ENCODE data around the gene ARMC9.
A peak's percentile ranks its signal among the peaks of the same experiment; 100 is the strongest.
"Not testable (repeated sequence)": the region's sequence is repeated elsewhere in the genome, so short reads cannot be mapped to it uniquely, and the experiment has no call there.

ARMC9 gene

DNA sequence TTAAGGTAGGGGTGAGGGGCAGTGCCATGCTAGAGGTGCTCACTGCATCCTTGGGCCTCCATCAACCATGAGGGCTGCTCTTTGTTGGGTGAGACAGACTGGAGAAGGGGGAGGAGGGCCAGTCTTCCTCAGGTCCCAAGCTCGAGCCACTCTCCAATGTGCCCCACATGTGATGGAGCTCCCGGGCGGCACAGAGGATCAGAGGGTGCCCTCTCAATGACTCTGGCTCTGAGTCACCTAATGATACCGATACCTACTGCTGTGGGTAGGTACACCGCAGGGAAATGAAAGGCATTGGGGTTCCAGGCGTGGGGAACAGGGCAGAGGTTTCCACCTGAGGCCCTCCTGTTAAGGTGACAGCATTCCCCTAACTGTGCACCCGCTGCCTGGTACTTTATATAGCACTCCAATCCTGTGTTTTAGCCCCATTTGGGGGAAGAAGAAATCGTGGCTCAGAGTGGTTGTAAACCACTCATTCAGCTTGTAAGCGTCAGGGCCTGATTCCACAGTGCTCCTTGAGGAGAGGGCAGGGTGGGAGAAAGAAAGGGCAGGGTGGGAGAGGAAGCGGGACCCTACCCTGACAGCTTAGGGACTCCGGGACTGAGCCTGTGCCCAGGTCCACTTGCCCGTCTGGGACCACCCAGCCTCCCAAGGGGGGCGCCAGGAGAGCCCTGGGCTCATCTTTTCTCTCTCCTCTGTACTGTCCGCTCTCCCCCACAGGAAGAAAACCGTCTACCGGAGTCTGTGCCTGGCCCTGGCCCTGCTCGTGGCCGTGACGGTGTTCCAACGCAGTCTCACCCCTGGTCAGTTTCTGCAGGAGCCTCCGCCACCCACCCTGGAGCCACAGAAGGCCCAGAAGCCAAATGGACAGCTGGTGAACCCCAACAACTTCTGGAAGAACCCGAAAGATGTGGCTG, 198.8 kb downstream of the ARMC9 start:
- DNase-seq (ENCODE audit: low read depth in 1 of 2, low spot score in 1 of 2), result no peak

DNA sequence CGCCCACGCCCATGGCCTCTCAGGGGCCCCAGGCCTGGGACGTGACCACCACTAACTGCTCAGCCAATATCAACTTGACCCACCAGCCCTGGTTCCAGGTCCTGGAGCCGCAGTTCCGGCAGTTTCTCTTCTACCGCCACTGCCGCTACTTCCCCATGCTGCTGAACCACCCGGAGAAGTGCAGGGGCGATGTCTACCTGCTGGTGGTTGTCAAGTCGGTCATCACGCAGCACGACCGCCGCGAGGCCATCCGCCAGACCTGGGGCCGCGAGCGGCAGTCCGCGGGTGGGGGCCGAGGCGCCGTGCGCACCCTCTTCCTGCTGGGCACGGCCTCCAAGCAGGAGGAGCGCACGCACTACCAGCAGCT, 199.5 kb downstream of the ARMC9 start:
- no peak for DNase-seq (ENCODE audit: low read depth in 1 of 2, low spot score in 1 of 2)

DNA sequence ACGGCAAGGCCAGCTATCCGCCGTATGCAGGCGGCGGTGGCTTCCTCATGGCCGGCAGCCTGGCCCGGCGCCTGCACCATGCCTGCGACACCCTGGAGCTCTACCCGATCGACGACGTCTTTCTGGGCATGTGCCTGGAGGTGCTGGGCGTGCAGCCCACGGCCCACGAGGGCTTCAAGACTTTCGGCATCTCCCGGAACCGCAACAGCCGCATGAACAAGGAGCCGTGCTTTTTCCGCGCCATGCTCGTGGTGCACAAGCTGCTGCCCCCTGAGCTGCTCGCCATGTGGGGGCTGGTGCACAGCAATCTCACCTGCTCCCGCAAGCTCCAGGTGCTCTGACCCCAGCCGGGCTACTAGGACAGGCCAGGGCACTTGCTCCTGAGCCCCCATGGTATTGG, 200.2 kb downstream of the ARMC9 start:
- DNase-seq (ENCODE audit: low read depth in 1 of 2, low spot score in 1 of 2), result no peak

DNA sequence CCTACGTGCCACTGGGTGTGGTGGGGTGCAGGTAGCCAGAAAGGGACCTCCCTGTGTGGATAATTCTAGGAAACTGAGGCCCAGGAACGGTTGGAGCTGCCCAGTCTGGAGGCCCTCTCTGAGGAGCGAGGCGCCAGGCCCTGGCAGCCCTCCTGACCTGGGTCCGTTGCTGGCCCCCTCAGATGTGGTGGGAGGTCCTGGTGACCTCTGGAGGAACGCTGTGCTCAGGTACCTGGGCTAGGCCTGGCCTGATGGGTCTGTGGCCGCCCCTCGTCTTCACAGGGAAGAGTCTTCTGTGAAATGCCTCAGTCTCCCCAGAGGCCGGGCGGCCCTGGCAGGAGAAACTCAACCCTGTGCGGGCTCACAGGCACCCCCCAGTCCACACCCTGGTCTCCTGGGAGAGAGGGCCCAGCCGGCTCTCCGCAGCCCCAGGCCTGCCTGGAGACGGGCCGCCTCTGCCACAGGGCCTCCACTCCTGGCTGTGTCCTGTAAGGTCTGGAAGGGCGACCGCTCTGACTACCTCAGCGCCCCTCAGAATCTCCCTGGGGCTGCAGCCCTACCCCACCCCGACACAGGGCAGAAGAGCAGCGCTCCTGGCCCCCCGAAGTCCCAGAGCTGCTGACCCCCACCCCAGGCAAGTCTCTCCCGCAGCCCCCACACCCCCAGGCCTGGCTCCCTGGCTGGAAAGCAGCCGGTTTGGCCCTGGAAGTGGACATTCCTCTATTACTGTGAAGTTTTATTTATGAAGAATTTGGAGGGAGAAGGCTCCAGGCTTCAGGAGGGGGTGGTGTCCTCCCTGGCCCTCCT, 200.8 kb downstream of the ARMC9 start:
- DNase-seq (ENCODE audit: low read depth in 1 of 2, low spot score in 1 of 2), result no peak

DNA sequence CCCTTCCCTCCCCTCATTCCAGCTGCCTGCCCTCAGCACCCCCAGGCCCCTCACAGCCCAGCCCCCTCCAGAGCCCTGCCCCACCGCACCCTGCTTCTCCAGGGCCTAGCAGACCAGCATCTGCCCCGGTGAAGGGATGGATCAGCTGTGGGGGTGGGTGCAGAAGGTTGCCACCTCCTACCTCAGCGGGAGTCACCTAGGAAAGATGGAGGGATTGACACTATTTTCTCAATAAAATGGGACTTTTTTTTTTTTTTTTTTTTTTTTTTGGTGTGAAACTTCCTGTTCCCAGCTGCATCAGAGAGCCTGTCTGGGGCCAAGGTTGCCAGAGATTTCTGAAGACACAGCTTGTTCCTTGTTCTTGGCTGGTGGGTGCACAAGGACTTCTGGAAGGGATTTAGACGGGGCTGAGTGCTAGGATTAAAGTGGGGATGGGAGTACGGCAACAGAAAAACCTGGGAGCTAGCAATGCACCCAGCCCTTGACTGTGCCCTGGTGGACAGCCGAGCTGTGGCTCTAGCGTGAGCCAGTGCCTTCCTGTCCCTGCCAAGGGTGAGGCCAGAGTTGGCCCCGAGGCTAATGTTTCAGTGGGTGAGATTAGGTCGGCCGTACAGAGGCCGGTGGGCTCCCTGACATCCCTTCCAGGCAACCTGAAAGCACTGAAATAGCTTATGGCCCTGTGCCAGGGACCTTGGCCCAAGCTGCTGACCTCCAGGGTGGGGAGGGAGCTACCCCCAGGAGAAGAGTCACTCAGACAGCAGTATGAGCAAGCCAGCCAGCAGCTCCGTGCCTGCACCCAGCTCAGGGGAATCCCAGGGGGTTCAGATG, 201.6 kb downstream of the ARMC9 start:
- DNase-seq (ENCODE audit: low read depth in 1 of 2, low spot score in 1 of 2), result no peak

DNA sequence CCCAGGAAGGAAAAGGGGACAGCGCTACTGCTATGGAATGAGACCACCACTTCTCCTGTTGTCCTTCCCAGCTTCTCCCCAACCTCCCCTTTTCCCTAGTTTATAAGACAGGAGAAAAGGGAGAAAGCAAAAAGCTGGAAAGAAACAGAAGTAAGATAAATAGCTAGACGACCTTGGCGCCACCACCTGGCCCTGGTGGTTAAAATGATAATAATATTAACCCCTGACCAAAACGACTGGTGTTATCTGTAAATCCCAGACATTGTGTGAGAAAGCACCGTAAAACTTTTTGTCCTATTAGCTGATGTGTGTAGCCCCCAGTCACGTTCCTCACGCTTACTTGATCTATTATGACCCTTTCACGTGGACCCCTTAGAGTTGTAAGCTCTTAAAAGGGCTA, 202.2 kb downstream of the ARMC9 start:
- not testable (repeated sequence) for DNase-seq (ENCODE audit: low read depth in 1 of 2, low spot score in 1 of 2)

DNA sequence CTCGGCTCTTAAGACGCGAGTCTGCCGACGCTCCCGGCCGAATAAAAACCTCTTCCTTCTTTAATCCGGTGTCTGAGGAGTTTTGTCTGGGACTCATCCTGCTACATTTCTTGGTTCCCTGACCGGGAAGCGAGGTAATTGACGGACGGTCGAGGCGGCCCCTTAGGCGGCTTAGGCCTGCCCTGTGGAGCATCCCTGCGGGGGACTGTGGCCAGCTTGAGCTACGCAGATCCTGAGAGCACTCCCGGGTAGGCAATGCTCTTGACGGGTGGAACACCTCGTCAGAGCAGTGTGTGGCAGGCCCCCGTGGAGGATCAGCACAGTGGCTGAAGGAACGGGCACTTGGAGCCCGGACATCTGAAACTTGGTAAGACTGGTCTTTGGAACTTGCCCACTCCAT, 202.7 kb downstream of the ARMC9 start:
- not testable (repeated sequence) for DNase-seq (ENCODE audit: low read depth in 1 of 2, low spot score in 1 of 2)

DNA sequence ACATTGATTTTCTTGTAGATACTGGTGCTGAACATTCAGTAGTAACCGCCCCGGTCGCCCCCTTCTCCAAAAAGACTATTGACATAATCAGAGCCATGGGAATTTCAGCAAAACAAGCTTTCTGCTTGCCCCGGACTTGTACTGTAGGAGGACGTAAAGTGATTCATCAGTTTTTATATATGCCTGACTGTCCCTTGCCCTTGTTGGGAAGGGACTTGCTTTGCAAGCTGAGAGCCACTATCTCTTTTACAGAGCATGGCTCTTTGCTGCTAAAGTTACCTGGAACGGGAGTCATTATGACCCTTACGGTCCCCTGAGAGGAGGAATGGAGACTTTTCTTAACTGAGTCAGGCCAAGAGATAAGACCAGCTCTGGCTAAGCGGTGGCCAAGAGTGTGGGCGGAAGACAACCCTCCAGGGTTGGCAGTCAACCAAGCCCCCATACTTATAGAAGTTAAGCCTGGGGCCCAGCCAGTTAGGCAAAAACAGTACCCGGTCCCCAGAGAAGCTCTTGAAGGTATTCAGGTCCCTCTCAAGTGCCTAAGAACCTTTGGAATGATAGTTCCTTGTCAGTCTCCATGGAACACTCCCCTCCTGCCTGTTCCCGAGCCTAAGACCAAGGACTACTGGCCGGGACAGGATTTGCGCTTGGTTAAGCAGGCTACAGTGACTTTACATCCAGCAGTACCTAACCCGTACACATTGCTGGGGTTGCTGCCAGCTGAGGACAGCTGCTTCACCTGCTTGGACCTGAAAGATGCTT, 205.2 kb downstream of the ARMC9 start:
- DNase-seq (ENCODE audit: low read depth in 1 of 2, low spot score in 1 of 2), result not testable (repeated sequence)

DNA sequence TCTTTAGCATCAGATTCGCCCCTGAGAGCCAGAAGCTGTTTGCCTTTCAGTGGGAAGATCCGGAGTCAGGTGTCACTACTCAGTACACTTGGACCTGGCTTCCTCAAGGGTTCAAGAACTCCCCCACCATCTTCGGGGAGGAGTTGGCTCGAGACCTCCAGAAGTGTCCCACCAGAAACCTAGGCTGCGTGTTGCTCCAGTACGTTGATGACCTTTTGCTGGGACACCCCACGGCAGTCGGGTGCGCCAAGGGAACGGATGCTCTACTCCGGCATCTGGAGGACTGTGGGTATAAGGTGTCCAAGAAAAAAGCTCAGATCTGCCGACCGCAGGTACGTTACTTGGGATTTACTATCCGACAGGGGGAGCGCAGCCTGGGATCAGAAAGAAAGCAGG, 205.8 kb downstream of the ARMC9 start:
- not testable (repeated sequence) for DNase-seq (ENCODE audit: low read depth in 1 of 2, low spot score in 1 of 2)

DNA sequence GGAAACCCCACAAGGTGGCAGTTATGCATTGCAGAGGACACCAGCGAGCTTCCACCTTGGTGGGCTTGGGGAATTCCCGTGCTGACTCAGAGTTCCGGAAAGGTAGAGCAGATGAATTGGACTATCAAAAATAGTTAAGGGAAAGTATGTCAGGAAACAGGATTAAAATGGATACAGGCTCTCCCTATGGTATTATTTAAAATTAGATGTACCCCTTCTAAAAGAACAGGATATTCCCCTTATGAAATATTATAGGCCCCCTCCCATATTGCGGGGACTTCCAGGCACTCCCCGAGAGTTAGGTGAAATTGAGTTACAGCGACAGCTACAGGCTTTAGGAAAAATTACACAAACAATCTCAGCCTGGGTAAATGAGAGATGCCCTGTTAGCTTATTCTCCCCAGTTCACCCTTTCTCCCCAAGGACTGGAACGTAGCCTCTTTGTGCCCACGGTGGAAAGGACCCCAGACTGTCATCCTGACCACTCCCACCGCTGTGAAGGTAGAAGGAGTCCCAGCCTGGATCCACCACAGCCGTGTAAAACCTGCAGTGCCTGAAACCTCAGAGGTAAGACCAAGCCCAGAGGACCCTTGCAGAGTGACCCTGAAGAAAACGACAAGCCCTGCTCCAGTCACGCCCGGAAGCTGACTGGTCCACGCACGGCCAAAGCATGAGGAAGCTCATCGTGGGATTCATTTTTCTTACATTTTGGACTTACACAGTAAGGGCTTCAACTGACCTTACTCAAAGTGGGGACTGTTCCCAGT, 207.4 kb downstream of the ARMC9 start:
- not testable (repeated sequence) for DNase-seq (ENCODE audit: low read depth in 1 of 2, low spot score in 1 of 2)

DNA sequence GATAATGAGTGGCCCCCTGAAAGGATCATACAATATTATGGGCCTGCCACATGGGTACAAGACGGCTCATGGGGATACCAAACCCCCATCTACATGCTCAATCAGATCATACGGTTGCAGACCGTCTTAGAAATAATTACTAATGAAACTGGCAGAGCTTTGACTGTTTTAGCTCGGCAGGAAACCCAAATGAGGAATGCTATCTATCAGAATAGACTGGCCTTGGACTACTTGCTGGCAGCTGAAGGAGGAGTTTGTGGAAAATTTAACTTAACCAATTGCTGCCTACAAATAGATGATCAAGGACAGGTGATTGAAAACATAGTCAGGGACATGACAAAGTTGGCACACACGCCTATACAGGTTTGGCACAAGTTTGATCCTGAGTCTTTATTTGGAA, 209.3 kb downstream of the ARMC9 start:
- DNase-seq (ENCODE audit: low read depth in 1 of 2, low spot score in 1 of 2), result not testable (repeated sequence)

DNA sequence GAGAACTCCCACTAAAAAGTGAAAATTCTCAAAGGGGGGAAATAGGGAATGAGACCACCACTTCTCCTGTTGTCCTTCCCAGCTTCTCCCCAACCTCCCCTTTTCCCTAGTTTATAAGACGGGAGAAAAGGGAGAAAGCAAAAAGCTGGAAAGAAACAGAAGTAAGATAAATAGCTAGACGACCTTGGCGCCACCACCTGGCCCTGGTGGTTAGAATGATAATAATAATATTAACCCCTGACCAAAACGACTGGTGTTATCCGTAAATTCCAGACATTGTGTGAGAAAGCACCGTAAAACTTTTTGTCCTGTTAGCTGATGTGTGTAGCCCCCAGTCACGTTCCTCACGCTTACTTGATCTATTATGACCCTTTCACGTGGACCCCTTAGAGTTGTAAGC, 209.9 kb downstream of the ARMC9 start:
- not testable (repeated sequence) for DNase-seq (ENCODE audit: low read depth in 1 of 2, low spot score in 1 of 2)

DNA sequence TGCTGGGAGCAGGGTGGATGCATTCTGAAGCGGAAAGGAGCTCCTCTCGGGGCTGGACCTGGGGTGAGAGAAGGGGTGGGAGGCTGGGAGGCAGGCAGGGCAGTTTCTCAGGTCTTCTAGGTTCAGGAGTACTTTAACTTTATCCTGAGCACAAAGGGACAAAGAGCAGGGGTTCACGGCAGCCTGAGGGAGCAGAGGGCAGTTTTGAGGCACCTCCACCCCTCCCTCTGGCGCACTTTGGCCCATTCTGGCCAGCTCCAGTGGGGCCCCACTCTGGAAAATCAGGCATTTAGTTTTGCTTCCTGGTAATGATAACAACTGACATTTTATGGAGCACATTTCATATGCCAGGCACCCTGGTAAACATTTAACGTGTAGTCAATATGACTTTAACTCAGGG, 211.3 kb downstream of the ARMC9 start:
- no peak for DNase-seq (ENCODE audit: low read depth in 1 of 2, low spot score in 1 of 2)

DNA sequence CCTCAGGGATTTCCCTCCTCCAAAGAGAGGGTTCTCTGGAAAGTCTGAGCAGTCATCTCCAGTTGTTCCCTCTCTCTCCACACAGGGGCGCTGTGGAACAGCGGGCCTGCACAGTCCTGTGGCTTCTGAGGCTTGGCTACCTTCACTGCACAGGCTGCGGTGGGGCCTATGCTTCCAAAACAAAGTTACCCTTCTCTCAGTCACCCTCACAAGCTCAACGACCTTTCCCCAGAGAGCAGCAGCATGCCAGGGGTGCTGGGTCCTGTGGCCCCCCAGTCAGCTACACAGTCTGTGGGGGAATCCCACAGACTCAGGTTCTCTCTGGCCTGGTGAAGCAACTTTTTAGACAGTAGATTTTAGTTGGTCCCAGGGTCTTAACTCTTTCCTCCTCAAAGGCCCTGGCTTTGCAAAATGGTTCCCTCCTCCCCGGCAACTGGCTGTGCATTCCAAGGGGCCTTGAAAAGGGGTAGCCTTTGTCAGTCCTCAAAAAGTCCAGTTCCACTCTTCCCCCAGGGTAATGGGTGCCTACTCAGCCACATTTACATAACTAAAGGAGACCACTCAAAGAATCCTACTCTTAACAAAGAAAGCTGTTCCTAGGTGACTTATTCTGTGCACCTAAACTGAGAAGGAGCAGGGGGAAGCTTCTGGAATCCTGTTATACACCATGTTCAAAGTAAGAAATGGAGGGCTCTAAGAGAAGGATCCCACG, 212.0 kb downstream of the ARMC9 start:
- DNase-seq (ENCODE audit: low read depth in 1 of 2, low spot score in 1 of 2), result no peak

DNA sequence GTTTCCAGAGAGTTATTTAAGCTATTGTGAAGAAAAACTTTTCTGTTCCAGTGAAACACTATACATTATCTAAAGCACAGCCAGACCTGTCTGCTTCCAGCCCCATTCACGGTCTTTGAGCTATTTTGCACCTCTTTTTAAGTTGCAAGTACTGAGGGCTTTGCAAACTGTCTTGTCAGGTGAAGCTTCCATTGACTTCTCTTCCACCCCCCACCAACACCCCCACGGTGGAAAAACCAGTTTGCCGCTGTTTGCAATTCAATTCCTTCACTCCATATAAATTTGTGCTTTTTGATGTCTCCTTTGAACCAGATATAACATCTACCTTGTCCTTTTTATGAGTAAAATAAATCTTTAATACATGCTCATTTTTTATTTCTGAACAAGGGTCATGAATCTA, 212.8 kb downstream of the ARMC9 start:
- no peak for DNase-seq (ENCODE audit: low read depth in 1 of 2, low spot score in 1 of 2)

DNA sequence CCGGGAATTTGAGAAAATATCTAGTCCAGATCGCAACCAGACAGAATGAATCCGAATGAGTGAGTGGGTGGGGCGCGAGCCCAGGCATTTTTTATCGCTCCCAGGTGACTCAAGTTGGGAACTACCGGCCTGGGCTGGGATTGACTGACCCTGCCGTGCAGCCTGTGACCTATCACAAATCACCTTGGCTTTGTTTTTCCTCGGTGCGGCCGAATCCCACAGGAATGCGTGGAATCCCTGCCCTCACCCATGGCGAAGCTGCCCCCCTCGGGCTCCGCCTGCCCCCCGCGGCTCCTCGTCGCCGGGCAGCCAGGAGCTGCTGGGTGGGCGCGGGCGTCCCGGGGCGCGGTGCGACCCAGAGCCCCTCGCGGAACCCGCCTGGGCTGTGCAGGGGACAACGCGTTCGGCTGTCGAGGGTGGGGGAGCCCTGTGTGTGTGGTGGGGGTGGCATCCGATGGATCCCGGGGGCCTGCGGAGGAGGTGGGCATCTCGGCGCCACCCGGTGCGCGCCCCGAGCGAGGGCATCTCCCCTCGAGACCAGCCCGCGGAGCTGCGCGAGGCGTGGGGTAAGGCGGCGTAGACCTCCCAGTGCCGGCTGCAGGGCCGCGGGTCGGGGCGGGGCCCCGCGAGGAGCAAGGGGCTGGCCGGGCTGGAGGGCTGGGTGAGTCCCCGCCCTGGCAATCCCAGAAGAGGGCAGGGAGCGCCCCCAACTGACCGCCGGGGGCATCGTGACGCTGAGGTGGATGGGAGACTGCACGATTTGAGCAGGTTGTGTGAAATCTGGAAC, 213.6 kb downstream of the ARMC9 start:
- peak in 1 of 2 donors; percentile 64 for DNase-seq (ENCODE audit: low read depth in 1 of 2, low spot score in 1 of 2)

DNA sequence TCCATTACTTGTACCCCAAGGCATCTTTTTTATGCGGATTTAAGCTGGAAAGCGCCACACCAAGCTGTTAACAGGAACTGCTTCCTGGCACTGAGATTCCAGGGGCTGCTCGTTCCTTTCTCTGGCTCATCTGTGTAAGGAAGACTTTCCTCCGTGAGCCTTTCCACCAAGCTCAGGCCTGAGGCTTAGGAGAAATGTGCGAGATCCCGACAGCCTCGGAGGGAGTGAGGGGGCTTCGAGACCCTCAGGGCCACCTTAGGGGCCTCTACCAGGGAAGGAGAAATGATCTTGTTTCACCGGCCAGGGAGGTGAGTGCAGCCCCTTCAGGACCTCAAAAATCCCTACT, 214.2 kb downstream of the ARMC9 start:
- DNase-seq (ENCODE audit: low read depth in 1 of 2, low spot score in 1 of 2), result no peak

DNA sequence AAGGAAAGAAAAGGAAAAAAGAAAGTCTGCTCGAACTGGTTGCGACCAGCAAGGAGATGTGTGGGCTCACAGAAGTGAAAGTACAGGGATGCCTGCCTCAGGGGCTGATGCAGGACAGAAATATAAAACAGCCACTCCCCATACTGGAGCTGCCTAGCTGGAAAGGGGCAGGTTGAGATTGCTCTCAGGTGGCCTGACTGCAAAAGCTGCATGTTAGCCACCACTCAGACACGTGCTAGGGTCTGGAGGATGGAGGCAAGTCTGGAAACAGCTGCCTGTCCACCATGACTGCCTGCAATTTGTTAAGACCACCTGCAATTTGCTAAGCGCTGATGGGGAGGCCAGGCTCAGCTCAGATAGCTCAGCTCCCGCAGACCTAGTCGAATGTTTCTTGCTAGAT, 215.0 kb downstream of the ARMC9 start:
- no peak for DNase-seq (ENCODE audit: low read depth in 1 of 2, low spot score in 1 of 2)
